NT2/D1 (cell line): ENCODE measurements around the gene RFX8.

Experiments used
- DNase-seq: peaks from one replicate; pipeline ENCODE4 v3.0.0-alpha.2; 2011; ENCODE audit warnings: low read depth, low spot score
- H3K27me3 ChIP-seq: 2 replicates; pipeline ENCODE4 v1.6.0; 2011; ENCODE audit warnings: mild to moderate bottlenecking; ENCODE audit not compliant: insufficient read length, insufficient read depth
- H3K36me3 ChIP-seq: 2 replicates; pipeline ENCODE4 v1.6.1; 2011; ENCODE audit warnings: mild to moderate bottlenecking, low read length, mixed read lengths; ENCODE audit not compliant: insufficient read depth, insufficient read length
- H3K4me1 ChIP-seq: 2 replicates; pipeline ENCODE4 v1.5.1; 2011; ENCODE audit not compliant: insufficient read depth, insufficient read length
- H3K4me3 ChIP-seq: 2 replicates; pipeline ENCODE4 v1.5.1; 2011; ENCODE audit warnings: low read depth; ENCODE audit not compliant: insufficient read length
- H3K9ac ChIP-seq: 2 replicates; pipeline ENCODE4 v1.6.0; 2011; ENCODE audit warnings: low read depth; ENCODE audit not compliant: insufficient read length
- H3K9me3 ChIP-seq: 2 replicates; pipeline ENCODE4 v1.5.1; 2011; ENCODE audit warnings: mild to moderate bottlenecking, low read length; ENCODE audit not compliant: insufficient read depth
- SUZ12 ChIP-seq: IDR thresholded peaks from 2 replicates; pipeline ENCODE4 v1.6.1; 2011; ENCODE audit not compliant: insufficient read length, insufficient read depth; ENCODE audit errors: extremely low read depth
- YY1 ChIP-seq: IDR thresholded peaks from 2 replicates; pipeline ENCODE4 v1.6.1; 2011; ENCODE audit not compliant: insufficient read length, insufficient read depth
- ZNF274 ChIP-seq: IDR thresholded peaks from 2 replicates; pipeline ENCODE4 v1.6.1; 2011; ENCODE audit warnings: mild to moderate bottlenecking, low read depth, low read length

The RFX8 gene

GRCh38 chr2:101408925-101409324, 66.0 kb downstream of the RFX8 start:
- H3K4me3 ChIP-seq = no peak overlapping the region
- no peaks in the 10 kb centered on the region for H3K36me3 ChIP-seq
- H3K9me3 ChIP-seq = no peaks in the 10 kb centered on the region
- no peak overlapping the region for H3K9ac ChIP-seq
- H3K27me3 ChIP-seq = no peaks in the 10 kb centered on the region
- no peak for TF ChIP-seq ZNF274
- no peak for TF ChIP-seq SUZ12
- TF ChIP-seq YY1 = no peak
- H3K4me1 ChIP-seq = peaks cover 5% of the 10 kb centered on the region
- DNase-seq = no peak

GRCh38 chr2:101405351-101405899, 69.5 kb downstream of the RFX8 start:
- no peak overlapping the region for H3K9ac ChIP-seq
- DNase-seq = no peak
- no peak overlapping the region for H3K4me3 ChIP-seq
- TF ChIP-seq YY1 (no peak), SUZ12 (no peak), ZNF274 (no peak)
- no peaks in the 10 kb centered on the region for H3K9me3 ChIP-seq
- H3K4me1 ChIP-seq = peaks cover 7% of the 10 kb centered on the region
- H3K27me3 ChIP-seq = no peaks in the 10 kb centered on the region
- H3K36me3 ChIP-seq = no peaks in the 10 kb centered on the region

- no peaks in the 10 kb centered on the region for H3K27me3 ChIP-seq
Observed at GRCh38 chr2:101403745-101404144, 71.2 kb downstream of the RFX8 start.

GRCh38 chr2:101402630-101403029, 72.3 kb downstream of the RFX8 start:
- H3K36me3 ChIP-seq = no peaks in the 10 kb centered on the region
- no peaks in the 10 kb centered on the region for H3K27me3 ChIP-seq
- H3K9ac ChIP-seq = no peak overlapping the region
- H3K4me3 ChIP-seq = no peak overlapping the region
- peaks cover 2% of the 10 kb centered on the region for H3K4me1 ChIP-seq
- no peak for DNase-seq
- no peak for TF ChIP-seq YY1
- no peak for TF ChIP-seq ZNF274
- TF ChIP-seq SUZ12 = no peak
- H3K9me3 ChIP-seq = no peaks in the 10 kb centered on the region

More at GRCh38 chr2:101403745-101404144, 71.2 kb downstream of the RFX8 start:
- H3K4me1 ChIP-seq = peaks cover 2% of the 10 kb centered on the region
- H3K9me3 ChIP-seq = no peaks in the 10 kb centered on the region
- no peak for TF ChIP-seq ZNF274
- TF ChIP-seq YY1 = no peak
- TF ChIP-seq SUZ12 = no peak
- H3K36me3 ChIP-seq = no peaks in the 10 kb centered on the region
- DNase-seq = no peak
- no peak overlapping the region for H3K4me3 ChIP-seq
- H3K9ac ChIP-seq = no peak overlapping the region

- TF ChIP-seq ZNF274 = no peak
- no peak for TF ChIP-seq SUZ12
- no peak for TF ChIP-seq YY1
Observed at GRCh38 chr2:101401906-101402305, 73.0 kb downstream of the RFX8 start.

GRCh38 chr2:101401326-101401665, 73.6 kb downstream of the RFX8 start:
- no peak overlapping the region for H3K9ac ChIP-seq
- H3K9me3 ChIP-seq = no peaks in the 10 kb centered on the region
- DNase-seq = no peak
- no peaks in the 10 kb centered on the region for H3K27me3 ChIP-seq
- H3K4me3 ChIP-seq = no peak overlapping the region
- H3K36me3 ChIP-seq = no peaks in the 10 kb centered on the region
- peaks cover 2% of the 10 kb centered on the region for H3K4me1 ChIP-seq
- TF ChIP-seq ZNF274 = no peak
- no peak for TF ChIP-seq YY1
- no peak for TF ChIP-seq SUZ12

More at GRCh38 chr2:101401906-101402305, 73.0 kb downstream of the RFX8 start:
- Histone ChIP-seq H3K9me3 (no peaks in the 10 kb centered on the region), H3K4me1 (peaks cover 2% of the 10 kb centered on the region), H3K4me3 (no peak overlapping the region), H3K27me3 (no peaks in the 10 kb centered on the region), H3K36me3 (no peaks in the 10 kb centered on the region), H3K9ac (no peak overlapping the region)
- no peak for DNase-seq

GRCh38 chr2:101400506-101401325, 74.2 kb downstream of the RFX8 start:
- TF ChIP-seq SUZ12 (no peak), ZNF274 (no peak), YY1 (no peak)
- Histone ChIP-seq H3K36me3 (no peaks in the 10 kb centered on the region), H3K9me3 (no peaks in the 10 kb centered on the region), H3K4me3 (no peak overlapping the region), H3K4me1 (peaks cover 2% of the 10 kb centered on the region), H3K27me3 (no peaks in the 10 kb centered on the region), H3K9ac (no peak overlapping the region)
- DNase-seq = no peak
